Gastrocnemius medialis (tissue), 4 donors: ENCODE measurements around the gene EIPR1.

ENCODE experiments used
- POLR2A ChIP-seq, 2 donors: fragments of 450-650 bp; IDR thresholded peaks; one replicate each; pipeline ENCODE4 v1.6.1; 2017; ENCODE audit warnings: antibody characterized with exemption in 2 of 2, mild to moderate bottlenecking in 2 of 2, moderate library complexity in 2 of 2
- TF ChIP-seq, protein P1 (sequence below), 5 experiments: fragments of 450-650 bp in 3 of 5; fragments of 200-600 bp in 2 of 5; sonication (generic) in 2 of 5; IDR thresholded peaks in 4 of 5; conservative IDR thresholded peaks in 1 of 5; 1 replicate in 4 of 5; 2 replicates in 1 of 5; pipeline ENCODE4 v1.5.1; 2016 to 2019; ENCODE audit warnings: antibody characterized with exemption in 5 of 5, mild to moderate bottlenecking in 3 of 5, moderate library complexity in 3 of 5

- TF ChIP-seq, protein P1, sequence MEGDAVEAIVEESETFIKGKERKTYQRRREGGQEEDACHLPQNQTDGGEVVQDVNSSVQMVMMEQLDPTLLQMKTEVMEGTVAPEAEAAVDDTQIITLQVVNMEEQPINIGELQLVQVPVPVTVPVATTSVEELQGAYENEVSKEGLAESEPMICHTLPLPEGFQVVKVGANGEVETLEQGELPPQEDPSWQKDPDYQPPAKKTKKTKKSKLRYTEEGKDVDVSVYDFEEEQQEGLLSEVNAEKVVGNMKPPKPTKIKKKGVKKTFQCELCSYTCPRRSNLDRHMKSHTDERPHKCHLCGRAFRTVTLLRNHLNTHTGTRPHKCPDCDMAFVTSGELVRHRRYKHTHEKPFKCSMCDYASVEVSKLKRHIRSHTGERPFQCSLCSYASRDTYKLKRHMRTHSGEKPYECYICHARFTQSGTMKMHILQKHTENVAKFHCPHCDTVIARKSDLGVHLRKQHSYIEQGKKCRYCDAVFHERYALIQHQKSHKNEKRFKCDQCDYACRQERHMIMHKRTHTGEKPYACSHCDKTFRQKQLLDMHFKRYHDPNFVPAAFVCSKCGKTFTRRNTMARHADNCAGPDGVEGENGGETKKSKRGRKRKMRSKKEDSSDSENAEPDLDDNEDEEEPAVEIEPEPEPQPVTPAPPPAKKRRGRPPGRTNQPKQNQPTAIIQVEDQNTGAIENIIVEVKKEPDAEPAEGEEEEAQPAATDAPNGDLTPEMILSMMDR (IDR thresholded peaks at IDR 0.05 in 4 of 5, conservative IDR thresholded peaks at IDR 0.05 in 1 of 5), result no peak
- TF ChIP-seq POLR2A (IDR thresholded peaks at IDR 0.05), result no peak
These were observed 112.1 kb downstream of the EIPR1 start for GRCh38 chr2:3265471-3265870.
